H1 (cell line): ENCODE results near the gene GLIS2. TPM values are rescaled to one million over a fixed set of nuclear protein-coding genes. Genes with fewer than 3 reads are reported as not detected.

Experiments
- CBX5 ChIP-seq: fragments of 300-800, 300-1000 bp; sonication (generic); IDR thresholded peaks from 2 replicates; pipeline ENCODE4 v1.7.1; 2016; ENCODE audit warnings: antibody characterized with exemption, low read length, low read depth
- CBX8 ChIP-seq: fragments of 300-800, 300-1000 bp; sonication (generic); IDR thresholded peaks from 2 replicates; pipeline ENCODE4 v1.7.1; 2016; ENCODE audit warnings: low read depth, low read length, borderline replicate concordance
- CHD2 ChIP-seq: IDR thresholded peaks from 2 replicates; pipeline ENCODE4 v1.6.1; 2012; ENCODE audit warnings: low read length, improper control_type of control experiment
- CREB1 ChIP-seq: IDR thresholded peaks from 2 replicates; pipeline ENCODE4 v1.6.1; 2012; ENCODE audit warnings: inconsistent platforms
- EZH2 ChIP-seq: fragments of 200-600 bp; sonication (generic); IDR thresholded peaks from 2 replicates; pipeline ENCODE4 v1.7.1; 2012; ENCODE audit warnings: low read depth, mild to moderate bottlenecking, moderate library complexity, low read length, inconsistent platforms; ENCODE audit not compliant: severe bottlenecking
- JUN ChIP-seq: IDR thresholded peaks from 2 replicates; pipeline ENCODE4 v1.6.1; 2011; ENCODE audit warnings: low read depth, mild to moderate bottlenecking, improper control_type of control experiment, low read length
- NRF1 ChIP-seq: IDR thresholded peaks from 2 replicates; pipeline ENCODE4 v1.6.1; 2011; ENCODE audit warnings: mild to moderate bottlenecking, low read depth, low read length, improper control_type of control experiment
- SP1 ChIP-seq: IDR thresholded peaks from 2 replicates; pipeline ENCODE4 v1.6.1; 2011; ENCODE audit warnings: low read depth, low read length
- ZNF274 ChIP-seq: IDR thresholded peaks from 2 replicates; pipeline ENCODE4 v1.7.0; 2012; ENCODE audit warnings: low read length, borderline replicate concordance; ENCODE audit errors: extremely low read depth
- polyA plus RNA-seq, 7 experiments: library from polyadenylated mRNA; depleted of rRNA in 3 of 7; stranded (reverse) in 5 of 7; unstranded in 2 of 7; fragments of >200 nt in 5 of 7; fragments of 200-250 nt in 2 of 7; gene quantifications; 1 replicate in 5 of 7; 2 replicates in 1 of 7; 4 replicates in 1 of 7; pipeline versions ENCODE4 v1.2.1 to v1.2.3, GENCODE V29; 2011 to 2013; ENCODE audit warnings: missing spikeins in 2 of 7, mixed read lengths in 2 of 7
- total RNA-seq: library from RNA; stranded (reverse); fragmentation: NEBNext Ultra II Directional; extraction: Animal tissue kit (Norgen Biotek cat#: 25700); gene quantifications from 2 replicates; pipeline ENCODE4 v1.2.1, GENCODE V29; 2021
- TF ChIP-seq, protein P1 (sequence below): IDR thresholded peaks from 2 replicates; pipeline ENCODE4 v1.6.1; 2012; ENCODE audit warnings: inconsistent platforms
- TF ChIP-seq, protein P2 (sequence below): IDR thresholded peaks from 2 replicates; pipeline ENCODE4 v1.6.1; 2012; ENCODE audit warnings: low read length, inconsistent platforms

GLIS2 gene
- total and polyA plus RNA-seq, 2 of the 8 experiments (the other 6 are each of a cell fraction or from before 2014, with no cell fraction given), result 4.3 to 17.4 TPM

DNA sequence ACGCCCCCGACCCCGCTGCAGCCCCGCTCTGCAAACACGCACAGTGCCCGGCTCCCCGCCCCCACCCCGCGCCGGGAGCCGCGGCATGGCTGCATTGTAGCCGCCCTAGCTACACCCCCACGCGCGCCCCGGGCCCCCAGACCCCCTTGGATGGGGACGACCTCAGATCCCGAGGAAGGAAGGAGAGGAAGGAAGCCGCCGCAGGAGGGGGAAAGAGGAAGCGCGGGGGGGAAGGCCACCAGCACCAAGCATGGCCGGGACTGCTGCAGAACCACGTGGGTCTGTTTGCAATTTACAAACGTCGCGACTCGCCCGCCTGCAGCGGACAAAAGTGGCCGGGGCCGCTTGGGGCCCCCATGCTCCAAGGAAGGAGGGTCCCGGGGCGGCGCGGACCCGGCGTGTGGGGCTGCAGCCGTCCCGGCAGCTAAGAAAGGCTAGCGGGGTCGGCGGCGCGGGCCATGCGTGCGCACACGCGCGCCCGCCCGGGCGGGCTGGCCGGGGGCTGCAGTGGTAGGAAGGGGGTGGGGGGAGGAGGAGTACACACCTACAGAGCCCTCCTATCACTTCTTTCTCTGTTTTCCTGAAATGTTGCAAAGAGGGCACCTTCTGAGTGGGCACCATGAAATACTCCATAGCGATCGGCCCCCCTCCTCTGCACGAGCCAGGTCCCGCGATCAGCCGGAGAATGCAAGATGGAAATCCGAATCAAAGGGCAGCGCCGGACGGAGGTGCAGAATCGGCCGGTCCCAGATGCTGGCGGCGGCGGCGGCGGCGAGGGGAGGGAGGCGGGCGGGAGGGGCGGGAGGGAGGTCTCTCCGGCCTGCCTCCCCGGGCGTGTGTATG is 43.5 kb upstream of the GLIS2 start (continued):
- TF ChIP-seq NRF1 (no peak), CHD2 (no peak), JUN (no peak), CBX5 (no peak), CREB1 (no peak), EZH2 (no peak), CBX8 (no peak), SP1 (no peak), ZNF274 (no peak)
- TF ChIP-seq, protein P1, sequence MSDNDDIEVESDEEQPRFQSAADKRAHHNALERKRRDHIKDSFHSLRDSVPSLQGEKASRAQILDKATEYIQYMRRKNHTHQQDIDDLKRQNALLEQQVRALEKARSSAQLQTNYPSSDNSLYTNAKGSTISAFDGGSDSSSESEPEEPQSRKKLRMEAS, result peak; percentile 82
- TF ChIP-seq, protein P2, sequence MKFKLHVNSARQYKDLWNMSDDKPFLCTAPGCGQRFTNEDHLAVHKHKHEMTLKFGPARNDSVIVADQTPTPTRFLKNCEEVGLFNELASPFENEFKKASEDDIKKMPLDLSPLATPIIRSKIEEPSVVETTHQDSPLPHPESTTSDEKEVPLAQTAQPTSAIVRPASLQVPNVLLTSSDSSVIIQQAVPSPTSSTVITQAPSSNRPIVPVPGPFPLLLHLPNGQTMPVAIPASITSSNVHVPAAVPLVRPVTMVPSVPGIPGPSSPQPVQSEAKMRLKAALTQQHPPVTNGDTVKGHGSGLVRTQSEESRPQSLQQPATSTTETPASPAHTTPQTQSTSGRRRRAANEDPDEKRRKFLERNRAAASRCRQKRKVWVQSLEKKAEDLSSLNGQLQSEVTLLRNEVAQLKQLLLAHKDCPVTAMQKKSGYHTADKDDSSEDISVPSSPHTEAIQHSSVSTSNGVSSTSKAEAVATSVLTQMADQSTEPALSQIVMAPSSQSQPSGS, result no peak
